Measurements from ENCODE around the gene PTGFR. TPM values are rescaled to one million over a fixed set of nuclear protein-coding genes. Genes with fewer than 3 reads are reported as not detected.

PTGFR gene
- total RNA-seq, 1 donor from 2014 or later = not detected

DNA sequence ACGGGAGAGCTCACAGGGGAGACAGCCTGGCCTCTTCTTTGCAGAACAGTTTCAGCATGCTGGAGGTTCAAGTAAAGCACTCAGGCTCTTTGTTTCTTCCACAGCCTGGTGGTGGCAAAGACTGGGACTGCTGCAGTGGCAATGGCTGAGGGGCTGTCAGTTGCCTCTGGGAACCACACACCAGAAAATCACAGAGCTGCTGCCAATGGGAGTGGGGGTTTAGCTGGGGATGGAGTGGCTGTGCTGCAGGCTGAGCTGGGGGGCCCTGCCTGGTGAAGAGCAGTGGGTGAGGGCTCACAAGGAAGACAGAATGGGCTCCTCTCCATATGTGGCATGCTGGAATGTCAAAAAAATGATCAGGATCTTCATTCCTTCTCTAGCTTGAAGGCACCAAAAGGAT is 25.6 kb upstream of the PTGFR start:
- Mint-ChIP-seq H3K4me3 (no peak overlapping the region), H3K9me3 (peaks cover 9% of the 10 kb centered on the region), H3K4me1 (no peaks in the 10 kb centered on the region), H3K36me3 (no peaks in the 10 kb centered on the region), H3K27me3 (ENCODE audit: insufficient read depth, low read depth) (no peaks in the 10 kb centered on the region), H3K27ac (no peak overlapping the region)
- no peak for TF ChIP-seq EZH2 (IDR thresholded peaks at IDR 0.05)
- TF ChIP-seq, protein P1, sequence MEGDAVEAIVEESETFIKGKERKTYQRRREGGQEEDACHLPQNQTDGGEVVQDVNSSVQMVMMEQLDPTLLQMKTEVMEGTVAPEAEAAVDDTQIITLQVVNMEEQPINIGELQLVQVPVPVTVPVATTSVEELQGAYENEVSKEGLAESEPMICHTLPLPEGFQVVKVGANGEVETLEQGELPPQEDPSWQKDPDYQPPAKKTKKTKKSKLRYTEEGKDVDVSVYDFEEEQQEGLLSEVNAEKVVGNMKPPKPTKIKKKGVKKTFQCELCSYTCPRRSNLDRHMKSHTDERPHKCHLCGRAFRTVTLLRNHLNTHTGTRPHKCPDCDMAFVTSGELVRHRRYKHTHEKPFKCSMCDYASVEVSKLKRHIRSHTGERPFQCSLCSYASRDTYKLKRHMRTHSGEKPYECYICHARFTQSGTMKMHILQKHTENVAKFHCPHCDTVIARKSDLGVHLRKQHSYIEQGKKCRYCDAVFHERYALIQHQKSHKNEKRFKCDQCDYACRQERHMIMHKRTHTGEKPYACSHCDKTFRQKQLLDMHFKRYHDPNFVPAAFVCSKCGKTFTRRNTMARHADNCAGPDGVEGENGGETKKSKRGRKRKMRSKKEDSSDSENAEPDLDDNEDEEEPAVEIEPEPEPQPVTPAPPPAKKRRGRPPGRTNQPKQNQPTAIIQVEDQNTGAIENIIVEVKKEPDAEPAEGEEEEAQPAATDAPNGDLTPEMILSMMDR (IDR thresholded peaks at IDR 0.05) = no peak
- TF ChIP-seq EZH2phosphoT487 (IDR thresholded peaks at IDR 0.05) = no peak
- H4K20me1 ChIP-seq (ENCODE audit: low read depth) = no peaks in the 10 kb centered on the region
- H3K27me3 ChIP-seq = no peaks in the 10 kb centered on the region
- no peaks in the 10 kb centered on the region for H3F3A ChIP-seq (ENCODE audit: low read depth)
- no peak overlapping the region for H3K27ac ChIP-seq
- H3K9me3 ChIP-seq (ENCODE audit: low read depth) = peaks cover 8% of the 10 kb centered on the region
- no peaks in the 10 kb centered on the region for H3K36me3 ChIP-seq
- no peaks in the 10 kb centered on the region for H3K79me2 ChIP-seq (ENCODE audit: low read depth)
- H3K9ac ChIP-seq = no peak overlapping the region
- no peaks in the 10 kb centered on the region for H3K4me1 ChIP-seq
- no peak overlapping the region for H2AFZ ChIP-seq (replicated peaks)
- H3K4me3 ChIP-seq = no peak overlapping the region
- H3K4me2 ChIP-seq = no peak overlapping the region
- DNase-seq (ENCODE audit: low spot score) = no peak

DNA sequence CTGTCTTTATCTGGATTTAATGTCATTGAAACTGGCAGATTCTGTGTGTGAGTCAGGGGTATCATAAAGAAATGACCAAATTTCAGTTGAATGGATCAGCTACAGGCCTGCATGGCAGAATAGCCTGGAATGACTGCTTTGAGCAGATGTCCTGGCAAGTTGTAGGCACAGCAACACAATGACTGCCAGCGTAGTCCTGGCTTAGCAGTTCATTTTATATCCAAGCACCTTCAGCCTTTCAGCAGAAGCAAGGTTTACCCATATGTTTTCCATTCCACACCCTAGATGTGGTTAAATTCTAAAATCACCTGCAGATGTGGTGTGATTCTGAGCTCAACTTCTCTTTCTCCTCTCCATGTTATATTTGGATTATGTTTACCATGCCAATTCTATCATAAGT is 22.3 kb upstream of the PTGFR start:
- no peaks in the 10 kb centered on the region for H3K79me2 ChIP-seq (ENCODE audit: low read depth)
- H3K9ac ChIP-seq = no peak overlapping the region
- no peaks in the 10 kb centered on the region for H4K20me1 ChIP-seq (ENCODE audit: low read depth)
- H2AFZ ChIP-seq (replicated peaks) = no peak overlapping the region
- H3K36me3 Mint-ChIP-seq = no peaks in the 10 kb centered on the region
- no peaks in the 10 kb centered on the region for H3F3A ChIP-seq (ENCODE audit: low read depth)
- H3K27me3 ChIP-seq = no peaks in the 10 kb centered on the region
- H3K4me2 ChIP-seq = no peak overlapping the region
- no peak for TF ChIP-seq EZH2phosphoT487 (IDR thresholded peaks at IDR 0.05)
- TF ChIP-seq EZH2 (IDR thresholded peaks at IDR 0.05) = no peak
- TF ChIP-seq, protein P1 (IDR thresholded peaks at IDR 0.05) = no peak
- DNase-seq (ENCODE audit: low spot score) = no peak
- no peak overlapping the region for H3K4me3 Mint-ChIP-seq
- no peaks in the 10 kb centered on the region for H3K4me1 ChIP-seq
- no peaks in the 10 kb centered on the region for H3K9me3 Mint-ChIP-seq
- no peaks in the 10 kb centered on the region for H3K4me1 Mint-ChIP-seq
- no peaks in the 10 kb centered on the region for H3K27me3 Mint-ChIP-seq (ENCODE audit: insufficient read depth, low read depth)
- H3K4me3 ChIP-seq = no peak overlapping the region
- H3K27ac Mint-ChIP-seq = no peak overlapping the region
- H3K27ac ChIP-seq = no peak overlapping the region
- no peaks in the 10 kb centered on the region for H3K36me3 ChIP-seq
- no peaks in the 10 kb centered on the region for H3K9me3 ChIP-seq (ENCODE audit: low read depth)

DNA sequence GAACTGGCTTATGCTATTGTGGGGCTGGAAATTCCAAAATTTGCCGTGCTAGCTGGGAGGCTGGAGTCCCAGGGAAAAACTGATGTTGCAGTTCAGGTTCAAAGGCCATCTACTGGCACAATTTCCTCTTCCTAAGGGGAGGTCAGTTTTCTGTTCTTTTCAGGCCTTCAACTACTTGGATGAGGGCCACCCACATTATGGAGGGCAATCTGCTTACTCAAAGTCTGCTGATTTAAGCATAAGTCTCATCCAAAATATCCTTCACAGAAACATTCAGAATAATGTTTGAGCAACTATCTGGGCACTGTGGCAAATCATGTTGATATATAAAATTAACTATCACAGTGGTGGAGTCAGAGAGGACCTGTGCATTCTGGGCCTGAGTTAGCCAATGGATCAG is 21.2 kb upstream of the PTGFR start:
- Mint-ChIP-seq H3K4me3 (no peak overlapping the region), H3K27ac (no peak overlapping the region), H3K9me3 (no peaks in the 10 kb centered on the region), H3K36me3 (no peaks in the 10 kb centered on the region), H3K27me3 (ENCODE audit: insufficient read depth, low read depth) (no peaks in the 10 kb centered on the region), H3K4me1 (peaks cover 5% of the 10 kb centered on the region)
- H2AFZ ChIP-seq (replicated peaks) = no peak overlapping the region
- H3K27ac ChIP-seq = no peak overlapping the region
- no peaks in the 10 kb centered on the region for H3K36me3 ChIP-seq
- no peaks in the 10 kb centered on the region for H4K20me1 ChIP-seq (ENCODE audit: low read depth)
- H3K4me2 ChIP-seq = no peak overlapping the region
- no peaks in the 10 kb centered on the region for H3K9me3 ChIP-seq (ENCODE audit: low read depth)
- H3K4me1 ChIP-seq = no peaks in the 10 kb centered on the region
- no peak for TF ChIP-seq EZH2phosphoT487 (IDR thresholded peaks at IDR 0.05)
- TF ChIP-seq EZH2 (IDR thresholded peaks at IDR 0.05) = no peak
- TF ChIP-seq, protein P1 (IDR thresholded peaks at IDR 0.05) = no peak
- no peak for DNase-seq (ENCODE audit: low spot score)
- H3K4me3 ChIP-seq = no peak overlapping the region
- H3K79me2 ChIP-seq (ENCODE audit: low read depth) = no peaks in the 10 kb centered on the region
- H3F3A ChIP-seq (ENCODE audit: low read depth) = no peaks in the 10 kb centered on the region
- H3K9ac ChIP-seq = no peak overlapping the region
- H3K27me3 ChIP-seq = no peaks in the 10 kb centered on the region
